ENCODE data around the gene PSMB11.

The PSMB11 gene

GRCh38 chr14:23015618-23016017, 26.4 kb upstream of the PSMB11 start:
- no peak for DNase-seq (ENCODE audit: low read depth)

DNA sequence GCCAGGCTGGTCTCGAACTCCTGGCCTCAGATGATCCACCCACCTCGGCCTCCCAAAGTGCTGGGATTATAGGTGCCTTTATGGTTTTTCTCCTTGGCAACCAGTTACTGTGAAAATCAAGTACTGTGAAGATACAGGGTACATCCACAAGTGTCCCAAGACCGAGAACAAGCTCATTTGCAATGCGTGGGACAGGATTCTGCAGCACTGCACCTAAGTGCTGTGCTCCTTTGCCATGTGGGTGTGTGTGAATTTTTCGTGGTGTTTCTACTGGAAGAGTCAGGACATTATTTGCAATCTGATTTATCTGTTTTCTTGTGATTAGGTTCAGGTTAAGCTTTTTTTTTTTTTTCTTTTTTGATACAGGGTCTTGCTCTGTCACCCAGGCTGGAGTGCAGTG, 24.9 kb upstream of the PSMB11 start:
- DNase-seq (ENCODE audit: low read depth), result no peak

- DNase-seq (ENCODE audit: low read depth), result no peak
These were observed 23.9 kb upstream of the PSMB11 start for GRCh38 chr14:23018107-23018506.

- no peak for DNase-seq (ENCODE audit: low read depth)
These were observed 21.6 kb upstream of the PSMB11 start for GRCh38 chr14:23020143-23021128.

DNA sequence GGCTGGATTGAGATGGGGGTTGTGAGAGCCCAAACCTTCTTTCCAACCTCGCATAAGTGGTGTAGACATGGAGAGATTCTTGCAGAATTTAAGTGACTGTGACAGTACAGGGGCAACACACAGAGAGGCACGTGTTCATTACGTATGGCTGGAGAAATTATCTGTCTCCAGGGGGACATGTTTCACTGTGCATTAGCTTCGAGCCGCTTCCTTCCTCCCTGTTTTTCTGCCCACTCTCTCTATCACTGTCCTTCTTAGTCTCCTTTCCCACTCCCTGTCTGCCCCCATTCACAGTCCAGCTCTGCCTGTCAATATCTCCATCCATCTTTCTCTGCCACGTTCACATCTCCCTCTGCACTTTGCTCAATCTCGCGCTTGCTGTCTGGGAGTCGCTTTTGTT, 20.6 kb upstream of the PSMB11 start:
- no peak for DNase-seq (ENCODE audit: low read depth)

DNA sequence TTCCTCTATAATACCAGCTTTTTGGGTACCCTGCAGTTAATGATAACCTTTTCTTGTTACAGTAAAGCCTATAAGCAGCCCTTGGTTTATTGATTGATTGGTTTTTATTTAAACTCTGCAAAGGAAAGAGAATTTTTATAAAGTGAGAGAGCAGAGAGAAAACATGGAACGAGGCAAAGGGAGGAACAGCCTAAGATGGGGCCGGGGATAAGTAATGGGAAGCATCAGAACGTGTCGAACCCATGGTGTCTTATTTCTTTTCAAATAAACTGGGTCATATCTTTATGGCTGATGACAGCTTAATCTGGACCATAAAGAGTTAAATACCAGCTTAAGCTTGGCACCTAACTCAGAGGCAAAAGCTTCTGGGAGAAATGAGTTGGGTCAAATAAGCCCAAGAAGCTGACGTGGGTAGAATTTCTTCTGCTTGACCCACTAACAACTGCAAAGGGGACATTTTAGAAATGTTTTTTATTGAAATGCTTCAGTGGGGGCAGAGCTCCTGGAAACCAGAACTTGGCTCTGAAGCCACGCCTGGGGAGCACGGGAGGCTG, 20.0 kb upstream of the PSMB11 start:
- no peak for DNase-seq (ENCODE audit: low read depth)

GRCh38 chr14:23023022-23023794, 18.8 kb upstream of the PSMB11 start:
- no peak for DNase-seq (ENCODE audit: low read depth)

- no peak for DNase-seq (ENCODE audit: low read depth)
These were observed 18.2 kb upstream of the PSMB11 start for GRCh38 chr14:23023795-23024152.

DNA sequence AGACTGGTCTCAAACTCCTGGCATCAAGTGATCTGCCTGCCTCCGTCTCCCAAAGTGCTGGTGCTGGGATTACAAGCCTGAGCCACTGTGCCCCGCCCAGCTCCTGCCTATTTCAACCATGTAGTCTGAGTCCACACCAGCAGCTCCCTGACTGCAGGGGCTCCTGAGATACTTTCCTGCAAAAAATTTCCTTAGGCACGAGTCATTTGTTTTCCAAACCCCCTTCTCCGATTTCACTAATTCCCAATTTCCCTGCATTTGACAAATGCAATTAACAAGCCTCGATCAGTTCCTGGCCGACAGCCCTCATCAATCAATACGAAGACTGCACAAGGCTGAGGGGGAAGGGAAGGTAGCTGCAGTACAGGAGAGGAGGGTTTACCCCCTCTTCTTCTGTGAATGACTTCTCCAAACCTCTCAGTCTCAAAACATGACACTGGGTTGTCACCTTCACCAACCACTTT, 17.4 kb upstream of the PSMB11 start:
- no peak for DNase-seq (ENCODE audit: low read depth)

- DNase-seq (ENCODE audit: low read depth), result no peak
These were observed 16.7 kb upstream of the PSMB11 start for GRCh38 chr14:23025151-23025814.

DNA sequence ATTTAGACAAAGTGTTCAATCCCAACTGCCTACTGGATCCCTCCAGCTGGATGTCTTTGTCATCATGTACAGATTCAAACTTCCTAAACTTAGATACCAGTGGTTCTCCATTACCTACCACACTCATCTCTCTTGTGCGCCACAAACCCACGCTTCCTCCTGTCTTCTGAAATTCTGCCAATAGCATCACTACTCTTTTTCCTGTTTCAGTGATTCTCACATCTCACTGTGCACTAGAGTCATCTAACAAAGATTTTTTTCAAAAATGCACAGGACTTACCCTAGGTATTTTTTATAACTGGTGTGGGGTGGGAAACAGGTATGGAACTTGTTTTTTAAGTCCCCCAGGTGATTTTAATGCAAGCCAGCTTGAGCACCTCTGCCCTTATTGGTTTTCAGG, 13.2 kb upstream of the PSMB11 start:
- no peak for DNase-seq (ENCODE audit: low read depth)

DNA sequence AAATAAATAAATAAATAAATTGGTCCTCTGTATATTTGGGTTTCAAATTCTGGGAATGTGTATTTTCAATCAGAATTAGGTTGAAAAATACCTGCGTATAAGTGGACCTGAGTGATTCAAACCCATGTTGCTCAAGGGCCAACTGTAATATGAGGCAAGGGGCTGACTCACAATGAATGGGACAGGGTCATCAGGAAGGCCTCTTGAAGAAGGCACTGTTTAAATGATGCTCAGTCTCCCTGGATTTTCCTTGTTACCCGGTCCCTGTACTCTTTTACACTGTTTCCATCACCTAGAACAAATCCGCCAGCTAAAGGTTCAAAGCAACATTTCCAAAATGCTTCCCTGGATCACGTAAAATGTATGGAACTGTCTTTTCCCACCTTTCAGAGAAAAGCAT, 11.1 kb upstream of the PSMB11 start:
- no peak for DNase-seq (ENCODE audit: low read depth)

DNA sequence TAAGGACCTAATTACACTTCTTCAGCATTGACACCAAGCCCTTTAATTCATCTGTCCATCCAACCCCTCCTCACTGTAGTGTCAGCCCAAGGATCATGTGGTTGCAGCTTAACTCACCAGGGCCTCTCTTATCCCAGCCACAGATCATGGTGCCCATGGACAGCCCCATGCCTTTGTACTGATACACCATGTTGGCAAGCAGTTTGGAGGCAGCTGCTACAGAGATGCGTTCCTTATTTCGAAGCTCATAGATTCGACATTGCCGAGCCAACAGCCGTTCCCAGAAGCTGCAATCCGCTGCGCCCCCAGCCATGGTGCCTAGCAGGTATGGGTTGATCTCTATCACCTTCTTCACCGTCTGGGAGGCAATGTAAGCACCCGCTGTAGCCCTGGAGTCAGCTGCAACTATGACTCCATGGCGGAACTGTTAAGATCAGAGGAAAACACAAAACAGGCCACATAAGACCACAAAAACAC, 8.7 kb upstream of the PSMB11 start:
- DNase-seq (ENCODE audit: low read depth), result no peak

DNA sequence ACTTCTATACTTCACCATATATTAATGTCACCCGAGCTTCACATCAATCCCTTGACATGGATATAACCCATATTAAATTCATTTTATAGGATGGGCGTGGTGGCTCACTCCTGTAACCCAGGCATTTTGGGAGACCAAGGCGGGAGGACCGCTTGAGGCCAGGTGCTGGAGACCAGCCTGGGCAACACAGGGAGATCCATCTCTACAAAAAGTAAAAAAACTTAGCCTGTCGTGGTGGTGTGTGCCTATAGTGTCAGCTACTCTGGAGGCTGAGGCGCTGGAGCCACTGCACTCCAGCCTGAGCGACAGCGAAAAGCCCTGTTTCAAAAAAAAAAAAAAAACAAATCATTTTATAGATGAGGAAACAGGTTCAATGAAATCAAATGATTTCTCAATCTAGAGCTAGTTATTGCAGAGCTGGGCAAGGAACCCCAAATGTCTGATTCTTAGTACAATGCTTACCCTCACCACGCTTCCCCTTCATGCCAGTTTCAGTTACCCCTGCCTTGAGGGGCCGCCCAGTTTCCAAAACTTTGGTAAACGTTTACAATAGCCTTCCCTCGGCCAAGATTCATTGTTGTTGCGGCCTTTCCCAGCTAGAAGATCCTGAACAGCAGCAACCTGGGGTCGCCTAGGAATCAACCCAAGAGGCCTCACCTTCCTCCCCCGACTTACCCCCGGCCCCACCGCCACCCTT, 8.1 kb upstream of the PSMB11 start:
- DNase-seq (ENCODE audit: low read depth), result no peak

- peak; percentile 92 for DNase-seq (ENCODE audit: low read depth)
These were observed 7.3 kb upstream of the PSMB11 start, which contains the start of gene PSMB5 for GRCh38 chr14:23034498-23035302. Gene PSMB5, minus strand, starts transcription at chr14:23034900. Its CDS starts 19 bp downstream, at chr14:23034881.

DNA sequence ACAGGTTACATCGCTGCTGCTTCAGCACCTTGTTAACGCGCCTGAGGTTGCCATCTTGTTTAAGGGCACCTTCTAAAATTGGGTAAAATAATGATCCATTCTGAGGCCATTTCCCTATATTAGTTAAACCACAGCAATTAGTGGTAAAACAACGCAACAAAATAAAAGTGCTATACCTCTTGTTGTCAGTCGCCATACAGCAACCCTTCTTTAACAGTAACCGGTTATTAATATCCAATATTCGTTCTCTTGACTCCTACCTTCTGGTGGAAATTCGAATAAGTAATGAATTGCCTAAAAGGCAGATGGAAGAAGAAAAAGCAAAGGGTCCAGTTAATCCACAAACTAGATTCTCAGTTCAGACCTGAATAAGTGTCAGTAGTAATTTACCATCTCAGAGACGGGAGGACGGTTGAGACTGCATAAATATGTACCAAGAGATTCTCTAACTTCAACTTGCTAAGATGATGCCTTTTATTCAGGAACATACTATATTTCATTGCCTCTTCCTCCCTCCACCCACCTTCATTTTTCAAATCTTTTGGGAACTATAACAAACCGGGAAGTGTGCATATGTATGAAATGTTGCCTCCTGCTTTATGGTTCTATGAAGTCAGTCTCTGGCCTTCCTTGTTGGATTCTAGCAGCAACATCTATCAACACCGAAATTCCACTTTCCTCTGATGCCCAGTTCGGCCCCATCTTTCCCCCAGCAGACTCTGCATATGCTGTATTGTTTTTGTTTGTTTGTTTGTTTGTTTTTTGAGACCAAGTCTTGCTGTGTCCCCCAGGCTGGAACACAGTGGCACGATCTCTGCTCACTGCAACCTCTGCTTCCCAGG, 6.5 kb upstream of the PSMB11 start:
- no peak for DNase-seq (ENCODE audit: low read depth)

DNA sequence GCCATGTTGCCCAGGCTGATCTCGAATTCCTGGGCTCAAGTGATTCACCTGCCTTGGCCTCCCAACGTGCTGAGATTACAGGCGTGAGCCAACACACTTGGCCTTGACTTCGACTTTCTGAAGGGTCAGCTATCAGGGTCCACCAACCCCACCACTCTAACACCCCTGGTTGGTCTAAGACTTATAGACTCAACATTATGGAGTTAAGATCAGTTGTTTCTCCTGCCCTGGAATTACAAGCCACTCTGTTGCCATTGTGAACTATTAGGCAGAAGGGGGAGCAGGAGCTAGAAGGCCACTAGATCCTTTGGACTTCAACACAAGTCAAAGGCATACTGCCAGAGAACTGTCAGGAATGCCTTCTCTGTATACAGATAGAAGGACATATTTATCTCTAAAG, 1.9 kb upstream of the PSMB11 start:
- DNase-seq (ENCODE audit: low read depth), result no peak

GRCh38 chr14:23041729-23042128, 283 bp upstream of the PSMB11 start:
- no peak for DNase-seq (ENCODE audit: low read depth)

DNA sequence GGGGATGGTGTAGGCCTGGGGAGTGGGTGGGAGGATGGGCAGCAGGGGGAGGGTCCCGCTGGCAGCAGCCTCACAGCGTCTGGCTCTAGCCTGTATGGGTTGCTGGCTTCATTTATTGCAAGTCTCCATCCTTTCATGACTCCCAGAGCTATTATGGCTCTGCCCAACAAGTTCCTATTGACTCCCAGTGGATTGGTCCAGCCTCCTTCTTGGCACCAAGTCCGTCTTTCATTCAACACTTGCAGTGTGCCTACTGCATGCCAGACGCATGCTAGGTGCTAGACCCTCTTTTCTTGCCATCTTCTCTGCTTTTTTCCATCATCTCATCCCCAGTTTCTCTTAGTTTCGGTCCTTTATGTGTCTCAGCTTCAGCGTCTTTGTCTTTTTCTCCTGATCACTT, 1.1 kb downstream of the PSMB11 start:
- no peak for DNase-seq (ENCODE audit: low read depth)

- DNase-seq (ENCODE audit: low read depth), result no peak
These were observed 1.7 kb downstream of the PSMB11 start for GRCh38 chr14:23043754-23044153.
